Kidney epithelial cell (primary cell): Measurements from ENCODE around the gene LAMC2. TPM values are rescaled to one million over a fixed set of nuclear protein-coding genes. Genes with fewer than 3 reads are reported as not detected.

Experiments
- DNase-seq: peaks from one replicate; pipeline ENCODE4 v3.0.0-alpha.2; 2010; ENCODE audit warnings: low read depth
- H3K27me3 ChIP-seq: 2 replicates; pipeline ENCODE4 v1.6.0; 2011; ENCODE audit warnings: low read length; ENCODE audit not compliant: control insufficient read depth, insufficient read depth
- H3K36me3 ChIP-seq: 2 replicates; pipeline ENCODE4 v1.5.1; 2011; ENCODE audit warnings: low read length; ENCODE audit not compliant: control insufficient read depth, insufficient read depth
- H3K4me3 ChIP-seq: 2 replicates; pipeline ENCODE4 v1.5.1; 2011; ENCODE audit warnings: low read depth, mild to moderate bottlenecking, control low read depth, low read length
- total RNA-seq: library from RNA; depleted of rRNA; stranded (reverse); fragments of >200 nt; gene quantifications from 2 replicates; pipeline ENCODE4 v1.2.3, GENCODE V29; 2015
- TF ChIP-seq, protein P1 (sequence below): IDR thresholded peaks from 2 replicates; pipeline ENCODE4 v1.5.1; 2011; ENCODE audit warnings: mild to moderate bottlenecking, moderate library complexity, low read length, control low read depth, inconsistent platforms; ENCODE audit not compliant: insufficient read depth, poor library complexity, severe bottlenecking

The LAMC2 gene
- 1,180 and 1,184 TPM in 2 replicates for total RNA-seq

DNA sequence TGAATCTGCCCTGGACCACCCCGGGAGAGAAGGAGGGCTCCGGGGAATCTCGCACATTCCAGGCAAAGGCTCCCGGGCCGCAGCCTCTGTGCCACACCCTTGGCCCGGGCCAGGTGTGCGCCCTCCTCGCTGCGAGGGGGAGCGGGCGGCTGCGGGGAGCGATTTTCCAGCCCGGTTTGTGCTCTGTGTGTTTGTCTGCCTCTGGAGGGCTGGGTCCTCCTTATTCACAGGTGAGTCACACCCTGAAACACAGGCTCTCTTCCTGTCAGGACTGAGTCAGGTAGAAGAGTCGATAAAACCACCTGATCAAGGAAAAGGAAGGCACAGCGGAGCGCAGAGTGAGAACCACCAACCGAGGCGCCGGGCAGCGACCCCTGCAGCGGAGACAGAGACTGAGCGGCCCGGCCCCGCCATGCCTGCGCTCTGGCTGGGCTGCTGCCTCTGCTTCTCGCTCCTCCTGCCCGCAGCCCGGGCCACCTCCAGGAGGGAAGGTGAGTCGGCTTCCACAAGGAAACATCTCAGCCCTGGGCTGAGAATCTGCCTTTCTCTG, at the start of gene LAMC2:
Gene LAMC2, plus strand, starts transcription at position 324 of the 550 bp plus-strand sequence. Its CDS starts 89 bp downstream, at position 413.
- Histone ChIP-seq H3K36me3 (no peaks in the 10 kb centered on the region), H3K4me3 (peak within 1 kb of the TSS; percentile 65), H3K27me3 (no peaks in the 10 kb centered on the region)
- TF ChIP-seq, protein P1, sequence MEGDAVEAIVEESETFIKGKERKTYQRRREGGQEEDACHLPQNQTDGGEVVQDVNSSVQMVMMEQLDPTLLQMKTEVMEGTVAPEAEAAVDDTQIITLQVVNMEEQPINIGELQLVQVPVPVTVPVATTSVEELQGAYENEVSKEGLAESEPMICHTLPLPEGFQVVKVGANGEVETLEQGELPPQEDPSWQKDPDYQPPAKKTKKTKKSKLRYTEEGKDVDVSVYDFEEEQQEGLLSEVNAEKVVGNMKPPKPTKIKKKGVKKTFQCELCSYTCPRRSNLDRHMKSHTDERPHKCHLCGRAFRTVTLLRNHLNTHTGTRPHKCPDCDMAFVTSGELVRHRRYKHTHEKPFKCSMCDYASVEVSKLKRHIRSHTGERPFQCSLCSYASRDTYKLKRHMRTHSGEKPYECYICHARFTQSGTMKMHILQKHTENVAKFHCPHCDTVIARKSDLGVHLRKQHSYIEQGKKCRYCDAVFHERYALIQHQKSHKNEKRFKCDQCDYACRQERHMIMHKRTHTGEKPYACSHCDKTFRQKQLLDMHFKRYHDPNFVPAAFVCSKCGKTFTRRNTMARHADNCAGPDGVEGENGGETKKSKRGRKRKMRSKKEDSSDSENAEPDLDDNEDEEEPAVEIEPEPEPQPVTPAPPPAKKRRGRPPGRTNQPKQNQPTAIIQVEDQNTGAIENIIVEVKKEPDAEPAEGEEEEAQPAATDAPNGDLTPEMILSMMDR = peak; percentile 65
- peak; percentile 88 for DNase-seq

DNA sequence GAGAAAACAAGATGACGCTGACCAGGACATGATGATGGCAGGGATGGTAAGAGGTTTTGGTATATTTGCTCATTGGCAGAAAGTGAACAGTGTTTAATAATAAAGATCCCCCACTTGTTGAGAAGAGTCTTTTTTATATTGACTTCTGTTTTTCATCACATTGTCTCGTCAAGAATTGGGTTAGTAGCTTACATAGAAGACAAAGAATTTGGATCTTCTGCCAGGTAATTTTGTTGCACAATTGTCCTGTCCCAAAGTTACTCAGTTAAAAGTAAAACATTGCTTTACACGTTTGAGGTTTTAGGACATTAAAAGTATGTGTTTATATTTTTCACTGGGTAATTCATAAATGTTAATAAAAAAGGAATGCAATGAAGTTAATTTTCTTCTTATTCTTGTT, 48.3 kb upstream of the LAMC2 start:
- no peaks in the 10 kb centered on the region for H3K27me3 ChIP-seq
- H3K36me3 ChIP-seq = peaks cover 8% of the 10 kb centered on the region
- no peak for DNase-seq
- H3K4me3 ChIP-seq = no peak overlapping the region
- TF ChIP-seq, protein P1 = no peak

DNA sequence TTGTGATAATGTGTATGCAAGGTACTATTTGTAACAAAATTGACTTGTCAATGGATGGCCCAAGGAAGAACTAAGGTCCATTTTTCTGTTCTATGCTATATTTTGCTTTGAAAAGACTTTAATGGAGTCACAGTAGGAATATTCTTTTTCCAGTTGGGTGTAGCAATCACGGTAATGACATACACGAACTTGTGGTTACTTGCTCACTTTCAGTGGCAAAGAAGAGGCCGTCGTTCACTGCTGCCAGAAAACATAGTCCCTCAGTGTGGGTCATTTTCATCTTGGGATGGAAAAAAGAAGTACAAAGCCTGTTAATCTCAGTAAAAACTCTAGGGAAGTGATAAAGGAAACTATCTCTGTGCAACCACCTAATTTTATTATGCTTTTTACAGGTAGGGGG, 47.8 kb upstream of the LAMC2 start:
- peaks cover 10% of the 10 kb centered on the region for H3K36me3 ChIP-seq
- no peaks in the 10 kb centered on the region for H3K27me3 ChIP-seq
- no peak overlapping the region for H3K4me3 ChIP-seq
- TF ChIP-seq, protein P1 = no peak
- DNase-seq = no peak

DNA sequence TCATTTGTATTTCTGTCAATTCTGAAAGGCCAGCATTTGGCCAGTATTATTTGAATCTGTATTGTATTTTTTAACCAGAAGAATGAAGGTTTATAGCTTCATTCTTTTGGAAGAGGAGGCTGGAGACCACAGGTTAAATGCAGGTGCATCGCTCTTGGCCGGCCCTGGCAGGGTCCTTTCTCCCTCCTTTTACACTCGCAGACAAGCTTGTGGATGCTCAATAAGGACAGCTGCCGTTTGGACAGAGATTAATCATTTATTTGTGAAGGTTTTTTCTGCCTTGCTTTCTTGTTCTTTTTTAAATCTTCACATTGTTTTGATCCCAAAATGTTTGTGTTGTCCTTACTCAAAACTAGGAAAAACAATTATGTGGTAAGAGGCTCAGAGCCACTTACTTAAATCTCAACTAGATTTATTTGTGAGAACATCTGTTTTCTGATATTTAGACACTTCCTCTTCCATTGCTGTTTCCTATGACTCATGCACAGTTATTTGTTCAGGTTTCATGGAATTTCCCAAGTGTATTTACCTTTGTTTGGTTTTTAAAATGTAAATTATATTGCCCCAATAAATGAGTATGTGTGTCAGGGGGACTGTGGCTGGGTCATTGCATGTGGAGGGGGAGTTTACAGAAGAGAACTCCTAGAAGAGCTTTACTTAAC, 46.7 kb upstream of the LAMC2 start:
- Histone ChIP-seq H3K4me3 (no peak overlapping the region), H3K36me3 (peaks cover 10% of the 10 kb centered on the region), H3K27me3 (no peaks in the 10 kb centered on the region)
- TF ChIP-seq, protein P1 = no peak
- DNase-seq = no peak

DNA sequence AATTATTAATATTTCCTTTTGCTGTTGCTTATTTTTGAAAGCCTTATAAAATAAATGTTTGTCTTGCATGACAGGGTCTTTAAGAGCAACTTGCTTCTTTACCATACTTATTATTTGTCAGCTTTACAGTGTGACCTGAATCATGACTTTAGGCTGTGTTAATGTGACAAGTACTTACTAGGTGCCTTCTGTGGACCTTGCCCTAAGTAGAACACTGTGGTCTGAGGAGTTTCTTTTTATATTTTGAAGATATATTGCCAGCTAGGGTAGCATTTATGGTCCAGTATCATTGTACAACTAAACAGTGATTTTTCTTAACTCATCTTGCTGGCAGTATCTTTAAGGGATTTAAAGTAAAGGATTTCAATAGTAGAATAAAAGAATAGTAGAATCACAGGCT, 45.4 kb upstream of the LAMC2 start:
- peaks cover 8% of the 10 kb centered on the region for H3K36me3 ChIP-seq
- DNase-seq = no peak
- H3K27me3 ChIP-seq = no peaks in the 10 kb centered on the region
- TF ChIP-seq, protein P1 = no peak
- H3K4me3 ChIP-seq = no peak overlapping the region

DNA sequence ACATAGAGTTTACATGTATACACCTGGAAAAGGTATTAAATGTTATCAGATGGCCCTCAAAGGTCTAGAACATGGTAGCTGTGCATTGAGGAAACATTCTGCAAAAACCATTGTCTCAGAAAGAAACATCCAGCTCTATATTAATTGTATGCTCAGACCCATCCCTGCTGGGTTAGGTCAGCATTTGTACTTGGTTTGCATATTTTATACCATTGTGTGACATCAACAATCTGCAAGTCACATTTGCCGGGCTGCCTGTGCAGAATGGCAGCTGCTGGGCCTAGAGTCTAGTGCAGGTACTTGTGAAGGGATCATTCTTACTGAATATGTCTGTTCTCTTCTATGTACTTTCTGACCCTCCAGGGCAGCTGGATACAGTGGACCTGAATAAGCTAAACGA, 43.9 kb upstream of the LAMC2 start:
- no peak for DNase-seq
- TF ChIP-seq, protein P1 = no peak
- no peak overlapping the region for H3K4me3 ChIP-seq
- peaks cover 6% of the 10 kb centered on the region for H3K36me3 ChIP-seq
- H3K27me3 ChIP-seq = no peaks in the 10 kb centered on the region
